ENCODE results near the gene TRAPPC8. TPM values are rescaled to one million over a fixed set of nuclear protein-coding genes. Genes with fewer than 3 reads are reported as not detected.

Gene TRAPPC8
- total RNA-seq, 2 experiments from 2014 or later = 22.8 to 23.4 TPM

DNA sequence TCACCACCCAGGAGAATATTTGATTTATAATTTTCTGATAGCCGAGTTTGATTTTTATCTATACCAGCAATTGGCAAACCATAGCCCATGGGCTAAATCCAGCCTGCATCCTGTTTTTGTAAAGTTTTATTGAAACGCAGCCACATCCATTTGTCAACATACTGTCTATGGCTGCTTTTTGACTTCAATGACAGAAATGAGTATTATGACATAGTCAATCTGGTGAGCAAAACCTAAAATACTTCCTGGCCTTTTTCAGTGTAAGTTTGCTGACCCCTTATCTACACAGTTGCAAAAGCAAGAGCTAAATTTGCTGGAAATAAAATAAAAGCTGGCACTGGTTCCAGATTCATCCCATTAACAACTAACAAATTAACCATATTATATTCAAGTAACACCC lies 102.4 kb downstream of the TRAPPC8 start:
- peaks cover 52% of the 10 kb centered on the region for H3K36me3 ChIP-seq (ENCODE audit: insufficient read depth, low read length)
- POLR2A ChIA-PET = interaction anchor here (0.5 to 1.1 kb wide), 2 partner anchors 29 to 183 kb away, joined by 4 to 5 read pairs; no protein-coding TSS in a partner anchor
- H3K79me2 ChIP-seq (ENCODE audit: insufficient read depth, low read depth, low read length) = no peaks in the 10 kb centered on the region

DNA sequence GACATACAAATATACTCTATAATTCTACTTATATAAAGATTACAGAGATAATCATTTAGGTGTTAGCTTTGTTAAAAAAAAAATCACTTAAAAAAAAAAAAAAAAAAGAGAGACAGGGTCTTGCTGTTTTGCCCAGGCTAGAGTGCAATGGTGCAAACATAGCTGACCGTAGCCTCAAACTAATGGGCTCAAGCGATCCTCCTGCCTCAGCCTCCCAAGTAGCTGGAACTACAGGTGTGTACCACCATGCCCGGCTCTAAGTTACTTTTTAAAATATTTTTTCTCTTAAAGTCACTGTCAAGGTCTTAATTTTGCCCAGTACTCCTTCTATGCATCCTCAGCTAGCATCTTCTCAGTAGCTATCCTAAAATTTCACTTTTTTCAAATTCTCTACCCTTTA lies 105.0 kb downstream of the TRAPPC8 start:
- Histone ChIP-seq H3K36me3 (ENCODE audit: insufficient read depth, low read length) (peaks cover 56% of the 10 kb centered on the region), H3K79me2 (ENCODE audit: insufficient read depth, low read depth, low read length) (no peaks in the 10 kb centered on the region), H3K4me3 (ENCODE audit: low read depth, low read length, poor library complexity, severe bottlenecking) (no peak overlapping the region), H3K27ac (ENCODE audit: low read depth, low read length, poor library complexity, severe bottlenecking) (no peak overlapping the region), H3K4me2 (ENCODE audit: low read length) (no peak overlapping the region), H4K20me1 (ENCODE audit: insufficient read depth, low read length) (no peaks in the 10 kb centered on the region), H3K9me3 (ENCODE audit: low read length) (no peaks in the 10 kb centered on the region), H2AFZ (ENCODE audit: low read length) (no peak overlapping the region), H3K9me2 (ENCODE audit: insufficient read depth, low read length) (no peaks in the 10 kb centered on the region), H3K4me1 (ENCODE audit: insufficient read depth, low read length, poor library complexity, severe bottlenecking) (no peaks in the 10 kb centered on the region)
- ChIA-PET POLR2A (interaction anchor here (0.6 to 1.0 kb wide), 2 partner anchors 35 to 150 kb away, joined by 3 read pairs; no protein-coding TSS in a partner anchor), CTCF (ENCODE audit: unreplicated experiment) (no interaction called here)
- BruUV-seq (replicated peaks) = no TSS peak
- no peak for TF ChIP-seq EZH2phosphoT487 (IDR thresholded peaks at IDR 0.05; ENCODE audit: borderline replicate concordance, low read depth, low read length)
- TF ChIP-seq, protein P1, sequence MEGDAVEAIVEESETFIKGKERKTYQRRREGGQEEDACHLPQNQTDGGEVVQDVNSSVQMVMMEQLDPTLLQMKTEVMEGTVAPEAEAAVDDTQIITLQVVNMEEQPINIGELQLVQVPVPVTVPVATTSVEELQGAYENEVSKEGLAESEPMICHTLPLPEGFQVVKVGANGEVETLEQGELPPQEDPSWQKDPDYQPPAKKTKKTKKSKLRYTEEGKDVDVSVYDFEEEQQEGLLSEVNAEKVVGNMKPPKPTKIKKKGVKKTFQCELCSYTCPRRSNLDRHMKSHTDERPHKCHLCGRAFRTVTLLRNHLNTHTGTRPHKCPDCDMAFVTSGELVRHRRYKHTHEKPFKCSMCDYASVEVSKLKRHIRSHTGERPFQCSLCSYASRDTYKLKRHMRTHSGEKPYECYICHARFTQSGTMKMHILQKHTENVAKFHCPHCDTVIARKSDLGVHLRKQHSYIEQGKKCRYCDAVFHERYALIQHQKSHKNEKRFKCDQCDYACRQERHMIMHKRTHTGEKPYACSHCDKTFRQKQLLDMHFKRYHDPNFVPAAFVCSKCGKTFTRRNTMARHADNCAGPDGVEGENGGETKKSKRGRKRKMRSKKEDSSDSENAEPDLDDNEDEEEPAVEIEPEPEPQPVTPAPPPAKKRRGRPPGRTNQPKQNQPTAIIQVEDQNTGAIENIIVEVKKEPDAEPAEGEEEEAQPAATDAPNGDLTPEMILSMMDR (conservative IDR thresholded peaks at IDR 0.05; ENCODE audit: low read length) = no peak
- DNase-seq (ENCODE audit: low spot score) = no peak
- intact Hi-C loops (cut with micrococcal nuclease; ENCODE audit: unreplicated experiment) = no loop called here

More for the DNA sequence above, 102.4 kb downstream of the TRAPPC8 start:
- CTCF ChIA-PET (ENCODE audit: unreplicated experiment) = no interaction called here
- intact Hi-C loops (cut with micrococcal nuclease; ENCODE audit: unreplicated experiment) = no loop called here
- Histone ChIP-seq H3K27ac (ENCODE audit: low read depth, low read length, poor library complexity, severe bottlenecking) (no peak overlapping the region), H3K4me1 (ENCODE audit: insufficient read depth, low read length, poor library complexity, severe bottlenecking) (no peaks in the 10 kb centered on the region), H3K4me3 (ENCODE audit: low read depth, low read length, poor library complexity, severe bottlenecking) (no peak overlapping the region), H2AFZ (ENCODE audit: low read length) (no peak overlapping the region), H4K20me1 (ENCODE audit: insufficient read depth, low read length) (no peaks in the 10 kb centered on the region), H3K4me2 (ENCODE audit: low read length) (no peak overlapping the region), H3K9me2 (ENCODE audit: insufficient read depth, low read length) (no peaks in the 10 kb centered on the region), H3K9me3 (ENCODE audit: low read length) (no peaks in the 10 kb centered on the region)
- no TSS peak for BruUV-seq (replicated peaks)
- TF ChIP-seq, protein P1 (conservative IDR thresholded peaks at IDR 0.05; ENCODE audit: low read length) = no peak
- TF ChIP-seq EZH2phosphoT487 (IDR thresholded peaks at IDR 0.05; ENCODE audit: borderline replicate concordance, low read depth, low read length) = no peak
- DNase-seq (ENCODE audit: low spot score) = no peak

DNA sequence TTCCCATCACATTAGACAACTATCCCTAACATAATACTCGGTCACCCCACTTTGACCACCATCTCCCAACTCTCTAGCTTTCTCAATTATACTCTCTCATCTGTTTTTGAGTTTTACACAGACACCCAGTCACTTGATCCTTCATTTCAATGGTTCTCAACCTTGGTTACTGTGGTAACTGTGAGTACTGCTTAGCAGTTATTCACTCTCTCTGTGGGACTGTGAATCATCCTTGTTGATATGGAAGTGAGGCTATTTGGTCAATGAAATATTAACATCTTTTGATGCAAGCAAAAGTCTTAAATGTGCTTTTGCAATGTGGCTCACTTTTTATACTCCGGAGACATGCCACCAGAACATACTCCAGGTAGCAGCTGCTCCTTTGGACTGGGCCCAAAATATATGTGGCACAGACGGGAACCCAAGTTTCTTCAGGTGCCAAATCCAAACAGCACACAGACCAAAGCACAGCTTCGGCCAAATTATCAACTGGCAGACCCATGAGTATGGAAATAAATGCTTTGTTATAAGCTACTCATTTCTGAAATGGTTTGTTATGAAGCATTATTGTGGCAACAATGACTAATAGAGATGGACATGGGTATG lies 107.3 kb downstream of the TRAPPC8 start:
- intact Hi-C loops (cut with micrococcal nuclease; ENCODE audit: unreplicated experiment) = no loop called here

More for the DNA sequence above, 107.3 kb downstream of the TRAPPC8 start:
- no peak for TF ChIP-seq EZH2phosphoT487 (IDR thresholded peaks at IDR 0.05; ENCODE audit: borderline replicate concordance, low read depth, low read length)
- TF ChIP-seq, protein P1 (conservative IDR thresholded peaks at IDR 0.05; ENCODE audit: low read length) = no peak
- BruUV-seq (replicated peaks) = no TSS peak
- CTCF ChIA-PET (ENCODE audit: unreplicated experiment) = no interaction called here
- Histone ChIP-seq H3K4me2 (ENCODE audit: low read length) (no peak overlapping the region), H2AFZ (ENCODE audit: low read length) (no peak overlapping the region), H3K9me3 (ENCODE audit: low read length) (no peaks in the 10 kb centered on the region), H3K4me1 (ENCODE audit: insufficient read depth, low read length, poor library complexity, severe bottlenecking) (no peaks in the 10 kb centered on the region), H3K9me2 (ENCODE audit: insufficient read depth, low read length) (no peaks in the 10 kb centered on the region), H3K36me3 (ENCODE audit: insufficient read depth, low read length) (peaks cover 50% of the 10 kb centered on the region), H3K27ac (ENCODE audit: low read depth, low read length, poor library complexity, severe bottlenecking) (no peak overlapping the region), H3K79me2 (ENCODE audit: insufficient read depth, low read depth, low read length) (no peaks in the 10 kb centered on the region), H3K4me3 (ENCODE audit: low read depth, low read length, poor library complexity, severe bottlenecking) (no peak overlapping the region), H4K20me1 (ENCODE audit: insufficient read depth, low read length) (no peaks in the 10 kb centered on the region)
- POLR2A ChIA-PET = no interaction called here
- DNase-seq (ENCODE audit: low spot score) = no peak
